SK-N-SH (cell line): ENCODE results near the gene CKMT2.

Source experiments
- EP300 ChIP-seq, 2 experiments: IDR thresholded peaks; 2 replicates each; pipeline versions ENCODE4 v1.4.0 to v1.6.1; 2012; ENCODE audit warnings: borderline replicate concordance in 1 of 2, low read depth in 1 of 2, low read length in 1 of 2
- NRF1 ChIP-seq: IDR thresholded peaks from 2 replicates; pipeline ENCODE4 v1.6.1; 2012; ENCODE audit warnings: low read depth, mild to moderate bottlenecking, low read length
- RAD21 ChIP-seq: IDR thresholded peaks from 2 replicates; pipeline ENCODE4 v1.6.1; 2012; ENCODE audit warnings: mild to moderate bottlenecking, low read length
- RXRA ChIP-seq: IDR thresholded peaks from 2 replicates; pipeline ENCODE4 v1.4.0; 2012; ENCODE audit warnings: low read depth, mild to moderate bottlenecking, borderline replicate concordance
- SIN3A ChIP-seq: IDR thresholded peaks from 2 replicates; pipeline ENCODE4 v1.6.1; 2012; ENCODE audit warnings: low read depth, mild to moderate bottlenecking, low read length, moderate library complexity, borderline replicate concordance
- YY1 ChIP-seq: IDR thresholded peaks from 2 replicates; pipeline ENCODE4 v1.4.0; 2012; ENCODE audit warnings: low read depth, mild to moderate bottlenecking
- TF ChIP-seq, protein P1 (sequence below): fragments of 200-600 bp; sonication (generic); IDR thresholded peaks from 2 replicates; pipeline ENCODE4 v1.6.1; 2017; ENCODE audit warnings: antibody characterized with exemption, mild to moderate bottlenecking, moderate library complexity
- TF ChIP-seq, protein P2 (sequence below): IDR thresholded peaks from 2 replicates; pipeline ENCODE4 v1.4.0; 2012; ENCODE audit warnings: low read depth, borderline replicate concordance
- TF ChIP-seq, protein P3 (sequence below): IDR thresholded peaks from 2 replicates; pipeline ENCODE4; 2012

DNA sequence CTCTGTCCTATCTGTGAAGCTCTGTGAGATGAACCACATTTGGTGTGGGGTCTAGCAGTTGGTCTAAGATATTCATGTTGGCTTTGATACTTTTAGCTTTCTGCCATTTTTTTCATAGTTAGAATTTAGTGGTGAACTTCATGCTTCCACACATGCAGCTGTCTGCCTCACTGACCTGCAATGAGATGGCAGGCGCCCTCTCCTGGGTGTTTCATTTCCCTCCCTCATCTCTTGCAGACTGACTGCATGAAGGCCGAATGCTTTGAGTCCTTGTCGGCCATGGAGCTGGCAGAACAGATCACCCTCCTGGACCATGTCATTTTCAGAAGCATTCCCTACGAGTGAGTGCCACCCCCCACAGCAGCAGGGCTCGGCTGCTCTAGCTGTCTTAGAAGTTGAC, 26.1 kb upstream of the CKMT2 start:
- TF ChIP-seq, protein P1, sequence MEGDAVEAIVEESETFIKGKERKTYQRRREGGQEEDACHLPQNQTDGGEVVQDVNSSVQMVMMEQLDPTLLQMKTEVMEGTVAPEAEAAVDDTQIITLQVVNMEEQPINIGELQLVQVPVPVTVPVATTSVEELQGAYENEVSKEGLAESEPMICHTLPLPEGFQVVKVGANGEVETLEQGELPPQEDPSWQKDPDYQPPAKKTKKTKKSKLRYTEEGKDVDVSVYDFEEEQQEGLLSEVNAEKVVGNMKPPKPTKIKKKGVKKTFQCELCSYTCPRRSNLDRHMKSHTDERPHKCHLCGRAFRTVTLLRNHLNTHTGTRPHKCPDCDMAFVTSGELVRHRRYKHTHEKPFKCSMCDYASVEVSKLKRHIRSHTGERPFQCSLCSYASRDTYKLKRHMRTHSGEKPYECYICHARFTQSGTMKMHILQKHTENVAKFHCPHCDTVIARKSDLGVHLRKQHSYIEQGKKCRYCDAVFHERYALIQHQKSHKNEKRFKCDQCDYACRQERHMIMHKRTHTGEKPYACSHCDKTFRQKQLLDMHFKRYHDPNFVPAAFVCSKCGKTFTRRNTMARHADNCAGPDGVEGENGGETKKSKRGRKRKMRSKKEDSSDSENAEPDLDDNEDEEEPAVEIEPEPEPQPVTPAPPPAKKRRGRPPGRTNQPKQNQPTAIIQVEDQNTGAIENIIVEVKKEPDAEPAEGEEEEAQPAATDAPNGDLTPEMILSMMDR, result 0 out of 2 replicates have a peak, but pooled peaks have one; percentile 16
- TF ChIP-seq RXRA, result no peak
- TF ChIP-seq YY1, result no peak
- TF ChIP-seq SIN3A, result no peak
- no peak for TF ChIP-seq RAD21
- TF ChIP-seq, protein P2, sequence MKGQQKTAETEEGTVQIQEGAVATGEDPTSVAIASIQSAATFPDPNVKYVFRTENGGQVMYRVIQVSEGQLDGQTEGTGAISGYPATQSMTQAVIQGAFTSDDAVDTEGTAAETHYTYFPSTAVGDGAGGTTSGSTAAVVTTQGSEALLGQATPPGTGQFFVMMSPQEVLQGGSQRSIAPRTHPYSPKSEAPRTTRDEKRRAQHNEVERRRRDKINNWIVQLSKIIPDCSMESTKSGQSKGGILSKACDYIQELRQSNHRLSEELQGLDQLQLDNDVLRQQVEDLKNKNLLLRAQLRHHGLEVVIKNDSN, result no peak
- no peak for TF ChIP-seq EP300 (IDR thresholded peaks at IDR 0.05; ENCODE audit: borderline replicate concordance in 1 of 2, low read depth in 1 of 2, low read length in 1 of 2)
- TF ChIP-seq, protein P3, sequence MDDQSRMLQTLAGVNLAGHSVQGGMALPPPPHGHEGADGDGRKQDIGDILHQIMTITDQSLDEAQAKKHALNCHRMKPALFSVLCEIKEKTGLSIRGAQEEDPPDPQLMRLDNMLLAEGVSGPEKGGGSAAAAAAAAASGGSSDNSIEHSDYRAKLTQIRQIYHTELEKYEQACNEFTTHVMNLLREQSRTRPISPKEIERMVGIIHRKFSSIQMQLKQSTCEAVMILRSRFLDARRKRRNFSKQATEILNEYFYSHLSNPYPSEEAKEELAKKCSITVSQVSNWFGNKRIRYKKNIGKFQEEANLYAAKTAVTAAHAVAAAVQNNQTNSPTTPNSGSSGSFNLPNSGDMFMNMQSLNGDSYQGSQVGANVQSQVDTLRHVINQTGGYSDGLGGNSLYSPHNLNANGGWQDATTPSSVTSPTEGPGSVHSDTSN, result no peak
- no peak for TF ChIP-seq NRF1
